GM13976 (cell line): ENCODE results near the gene PBX3.
A peak's percentile ranks its signal among the peaks of the same experiment; 100 is the strongest.

Experiments
- DNase-seq: peaks from one replicate; pipeline ENCODE4 v3.0.0; 2012; ENCODE audit warnings: low spot score
- CTCF ChIP-seq: IDR thresholded peaks from 2 replicates; pipeline ENCODE4 v1.5.1; 2012; ENCODE audit warnings: borderline replicate concordance, mild to moderate bottlenecking; ENCODE audit not compliant: insufficient read depth; ENCODE audit errors: extremely low read depth, missing control alignments, control extremely low read depth
- in situ Hi-C: fragments of 300-500 bp; cut with MboI; formaldehyde crosslinking; loops from one replicate; pipeline ENCODE4 v1.12.0; 2022; ENCODE audit warnings: low sequenced_read_pairs, mixed read lengths, inconsistent platforms; ENCODE audit not compliant: unreplicated experiment

PBX3 gene

DNA sequence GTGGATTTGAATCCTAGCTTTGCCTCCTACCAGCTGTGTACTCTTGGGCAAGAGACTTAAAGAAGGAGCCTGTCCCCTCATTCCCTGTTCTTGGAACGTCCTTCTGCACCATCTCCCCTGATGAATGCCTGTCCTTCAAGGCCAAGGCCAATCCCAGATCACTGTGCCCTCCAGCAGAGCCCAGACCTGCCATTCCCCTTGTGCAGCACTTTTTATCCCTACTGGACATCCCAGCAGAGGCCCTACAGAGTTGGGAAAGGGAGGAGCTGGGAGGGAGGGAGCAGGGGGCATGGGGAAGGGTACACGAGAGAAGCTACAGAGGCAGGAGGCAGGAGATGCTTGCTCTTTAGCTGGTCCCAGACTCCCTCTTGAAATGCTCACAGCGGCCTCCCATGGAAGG is 223.9 kb downstream of the PBX3 start:
- in situ Hi-C loops, result no loop called here
- DNase-seq, result peak; percentile 6
- no peak for TF ChIP-seq CTCF

DNA sequence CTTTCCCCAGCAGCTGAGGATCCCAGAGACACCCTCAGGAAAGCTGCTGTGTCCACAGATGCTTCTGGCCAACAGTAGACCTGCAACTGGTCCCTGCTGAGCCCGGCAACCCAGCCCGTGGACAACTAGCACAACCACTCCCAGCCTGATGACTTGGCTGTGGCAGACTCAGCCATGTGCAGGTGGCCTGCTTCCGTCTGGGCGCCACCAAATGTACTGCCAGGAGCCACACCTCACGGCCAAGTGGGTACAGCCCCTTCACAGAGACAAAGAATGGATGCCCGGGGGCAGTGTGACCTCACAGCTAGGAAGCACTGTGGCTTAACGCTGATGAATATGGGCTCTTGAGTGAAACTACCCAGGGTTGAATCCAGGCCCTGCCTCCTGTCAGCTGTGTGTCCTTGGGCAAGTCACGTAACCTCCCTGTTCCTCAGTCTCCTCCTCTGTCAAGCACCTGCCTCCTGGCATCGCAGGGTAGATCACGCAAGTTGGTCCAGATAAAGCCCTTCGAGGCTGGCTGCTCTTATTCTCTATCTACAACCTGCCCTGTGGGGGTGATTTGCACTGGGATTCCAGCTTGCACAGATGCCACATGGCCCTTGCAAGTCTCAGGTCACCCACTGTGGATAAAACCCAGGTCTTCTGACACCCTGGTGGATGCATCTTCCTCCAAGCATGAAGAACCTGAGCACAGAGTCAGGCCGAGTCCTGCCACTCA is 225.0 kb downstream of the PBX3 start:
- in situ Hi-C loops, result no loop called here

GRCh38 chr9:125973547-125973946 is 226.4 kb downstream of the PBX3 start:
- in situ Hi-C loops, result no loop called here
- TF ChIP-seq CTCF, result no peak
- no peak for DNase-seq

More for the DNA sequence above, 225.0 kb downstream of the PBX3 start:
- TF ChIP-seq CTCF, result no peak
- no peak for DNase-seq

DNA sequence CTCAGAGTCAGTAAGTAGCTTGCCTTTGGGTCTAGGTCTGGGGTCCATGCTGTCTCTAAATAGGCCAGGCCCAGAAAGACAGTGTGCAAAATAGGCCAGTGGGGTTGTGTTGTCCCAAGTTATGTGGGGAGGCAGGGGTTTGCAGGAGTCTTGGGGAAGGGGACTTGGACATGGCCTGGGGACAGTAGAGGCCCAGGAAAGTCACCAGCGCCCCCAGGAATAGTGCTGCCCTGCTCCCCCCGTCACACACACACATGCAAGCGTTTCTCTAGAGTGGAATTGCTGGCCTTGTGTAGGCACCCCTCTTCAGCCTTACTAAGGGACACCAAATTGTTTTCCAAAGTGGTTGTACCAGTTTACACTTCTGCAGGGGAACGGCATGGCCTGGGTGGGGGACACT is 227.5 kb downstream of the PBX3 start:
- no peak for TF ChIP-seq CTCF
- in situ Hi-C loops, result no loop called here
- DNase-seq, result no peak

GRCh38 chr9:125977223-125977622 is 230.1 kb downstream of the PBX3 start:
- no peak for DNase-seq
- in situ Hi-C loops, result no loop called here
- no peak for TF ChIP-seq CTCF

GRCh38 chr9:125979383-125979782 is 232.2 kb downstream of the PBX3 start:
- no peak for DNase-seq
- no peak for TF ChIP-seq CTCF
- in situ Hi-C loops, result no loop called here

- no peak for DNase-seq
- in situ Hi-C loops, result no loop called here
- no peak for TF ChIP-seq CTCF
Observed at GRCh38 chr9:125982798-125983406, 235.7 kb downstream of the PBX3 start.
